Choroid plexus epithelial cell (primary cell): ENCODE data around the gene TPGS1.

Source experiments
- DNase-seq: peaks from one replicate; pipeline ENCODE4 v3.0.0-alpha.2; 2010; ENCODE audit warnings: low read depth
- H3K4me3 ChIP-seq: 2 replicates; pipeline ENCODE4 v1.5.1; 2011; ENCODE audit warnings: low read depth, mild to moderate bottlenecking, control low read depth, low read length, moderate library complexity
- CTCF ChIP-seq: conservative IDR thresholded peaks from 2 replicates; pipeline ENCODE4 v1.5.1; 2011; ENCODE audit warnings: low read depth, mild to moderate bottlenecking, control low read depth, inconsistent platforms, low read length, moderate library complexity

Gene TPGS1

GRCh38 chr19:469833-470232, 37.5 kb upstream of the TPGS1 start:
- TF ChIP-seq CTCF: no peak
- no peak overlapping the region for H3K4me3 ChIP-seq
- DNase-seq: no peak

DNA sequence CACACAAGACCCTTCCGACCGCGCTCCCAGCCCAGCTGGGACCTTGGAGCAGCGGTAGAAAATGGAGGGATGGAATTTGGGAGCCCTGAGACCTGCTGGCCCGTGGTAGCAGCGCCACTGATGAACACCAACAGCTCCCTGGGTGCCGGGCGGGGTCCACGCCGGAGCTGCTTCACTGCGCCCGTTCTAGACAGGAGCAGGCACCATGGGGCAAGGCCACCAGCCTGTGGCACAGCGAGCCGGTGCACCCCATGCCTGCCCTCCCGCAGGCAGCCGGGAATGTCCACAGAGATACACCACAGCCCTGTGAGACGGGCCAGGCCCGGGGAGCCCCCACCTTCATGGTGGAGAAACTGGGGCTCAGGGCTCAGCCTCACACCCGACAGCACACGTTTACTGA, 36.6 kb upstream of the TPGS1 start:
- no peak for TF ChIP-seq CTCF
- DNase-seq: no peak
- no peak overlapping the region for H3K4me3 ChIP-seq

DNA sequence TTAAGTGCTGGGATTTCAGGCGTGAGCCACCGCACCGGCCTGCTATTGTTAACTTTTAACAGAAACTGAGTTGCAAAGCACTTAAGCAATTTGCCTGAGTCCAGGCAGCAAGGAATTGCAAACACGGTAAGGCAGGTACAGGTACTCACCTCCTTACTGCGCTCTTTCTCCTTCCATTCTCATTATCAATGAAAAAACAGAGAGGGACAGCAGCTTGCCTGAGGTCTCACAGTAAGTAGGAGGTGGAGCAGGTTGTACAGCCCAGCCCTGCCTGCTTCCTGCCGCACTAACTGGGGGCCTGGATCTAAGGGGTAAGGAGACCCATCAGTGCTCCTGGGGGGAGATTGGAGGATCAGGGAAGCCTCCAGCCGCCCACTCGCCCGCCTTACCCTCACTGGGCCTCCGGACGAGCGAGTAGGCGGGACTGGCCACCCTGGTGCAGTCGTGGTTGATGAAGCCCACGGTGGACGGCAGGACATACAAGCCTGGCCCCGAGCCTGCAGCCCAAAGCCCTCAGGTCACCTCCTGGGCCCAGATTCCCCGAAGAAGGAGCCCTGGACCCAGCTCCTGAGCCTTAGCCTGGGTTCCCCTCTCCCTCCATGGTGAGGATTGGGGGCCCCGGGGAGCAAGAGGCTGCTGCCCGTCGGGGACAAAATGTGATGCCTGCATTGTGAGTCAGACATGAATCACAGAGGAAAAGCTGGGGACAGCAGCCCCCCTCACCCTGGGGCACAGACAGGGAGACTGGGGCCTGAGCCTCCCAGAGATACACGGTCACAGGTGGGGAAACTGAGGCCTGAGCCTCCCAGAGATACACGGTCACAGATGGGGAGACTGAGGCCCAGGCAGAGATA, 35.1 kb upstream of the TPGS1 start:
- no peak overlapping the region for H3K4me3 ChIP-seq
- DNase-seq: no peak
- TF ChIP-seq CTCF: no peak

DNA sequence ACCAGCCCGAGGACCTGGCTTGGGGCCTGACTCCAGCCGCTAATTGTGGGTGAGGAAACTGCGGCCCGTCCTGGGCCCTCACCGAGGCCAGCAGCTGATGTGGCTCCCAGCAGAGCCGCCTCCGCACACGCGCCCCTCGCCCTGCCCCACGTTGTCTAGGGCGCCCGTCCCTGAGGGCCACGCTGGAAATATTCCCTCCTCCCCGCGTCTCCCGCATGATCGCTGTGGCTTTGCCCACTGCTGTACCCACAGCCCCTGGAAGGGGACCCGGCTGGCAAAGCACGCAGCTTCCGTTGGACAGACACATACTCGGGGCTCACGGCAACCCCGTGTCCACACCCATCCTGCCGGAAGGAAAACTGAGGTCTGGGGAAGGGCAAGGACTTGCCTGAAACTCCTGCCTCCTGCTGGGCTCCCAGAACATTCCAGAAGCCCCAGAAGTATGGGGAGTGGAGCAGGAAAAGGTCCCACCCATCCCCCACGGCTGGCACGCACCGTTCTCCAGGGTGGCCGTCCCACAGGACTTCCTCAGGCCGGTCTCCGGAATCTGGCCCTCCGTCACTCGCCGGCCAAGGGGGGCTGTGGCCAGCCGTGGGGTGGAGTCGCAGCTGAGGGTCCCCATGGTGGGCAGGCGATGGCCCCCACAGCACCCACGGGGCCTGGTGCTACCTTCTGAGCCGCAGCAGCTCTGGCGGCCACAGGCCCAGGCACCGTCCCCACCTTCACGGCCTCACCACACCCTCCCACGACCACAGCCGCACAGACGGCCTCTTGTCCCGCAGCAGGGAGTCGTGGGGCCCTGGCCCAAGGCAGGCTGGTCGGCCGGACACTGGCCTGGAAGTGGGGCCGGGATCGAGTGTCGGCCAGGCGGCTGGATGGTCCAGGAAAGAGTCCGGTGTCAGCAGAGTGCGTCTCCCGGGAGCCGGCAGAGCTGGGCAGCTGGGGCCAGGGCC, 32.9 kb upstream of the TPGS1 start:
- no peak for DNase-seq
- no peak for TF ChIP-seq CTCF
- H3K4me3 ChIP-seq: no peak overlapping the region

- no peak overlapping the region for H3K4me3 ChIP-seq
- no peak for TF ChIP-seq CTCF
- no peak for DNase-seq
Measured at GRCh38 chr19:475360-475759, 31.9 kb upstream of the TPGS1 start.

GRCh38 chr19:478236-478903, 28.9 kb upstream of the TPGS1 start:
- DNase-seq: no peak
- TF ChIP-seq CTCF: no peak
- no peak overlapping the region for H3K4me3 ChIP-seq
